ENCODE measurements around the gene RLBP1. TPM values are rescaled to one million over a fixed set of nuclear protein-coding genes. Genes with fewer than 3 reads are reported as not detected.

The RLBP1 gene
- total and polyA plus RNA-seq, 2 of the 13 experiments (the other 11 are each of a cell fraction or from before 2014, with no cell fraction given) = 0.07 TPM; not detected in 1

GRCh38 chr15:89171136-89172072, 50.0 kb downstream of the RLBP1 start:
- ChIA-PET CTCF (ENCODE audit: low intra/inter-chr PET ratio, low total read pairs) (interaction anchor here (0.8 to 2.7 kb wide), 5 partner anchors 31 to 138 kb away, joined by 3 to 49 read pairs (median 4); no protein-coding TSS in a partner anchor), POLR2A (interaction anchor here (1.1 to 1.6 kb wide), 7 partner anchors 31 to 114 kb away, joined by 3 to 10 read pairs (median 5); partner anchors contain the start of gene ABHD2)
- no peak overlapping the region for H3K27ac ChIP-seq (ENCODE audit: extremely low read length, insufficient read depth, low read length)
- peak; percentile 62 for DNase-seq (ENCODE audit: low spot score)
- peaks cover 32% of the 10 kb centered on the region for H3K4me1 ChIP-seq (ENCODE audit: insufficient read depth, low read length)
- in situ Hi-C loops (cut with HindIII; ENCODE audit: extremely low pct_ligation_motif_present, low pct_unique_long_range_greater_than_20kb) (loop anchor here (5.0 to 10.0 kb wide), 2 partner anchors 34 to 267 kb away; no protein-coding TSS in a partner anchor), intact Hi-C loops (cut with micrococcal nuclease; ENCODE audit: unreplicated experiment) (loop anchor here (1.0 to 10.0 kb wide), 3 partner anchors 31 to 277 kb away; partner anchors contain the start of gene HAPLN3)
- no peak overlapping the region for H3K9ac ChIP-seq (ENCODE audit: insufficient read depth, low read depth, low read length)
- H3K27me3 ChIP-seq (ENCODE audit: control insufficient read depth in 1 of 2, insufficient read depth in 2 of 2, low read length in 2 of 2) = no peaks in the 10 kb centered on the region
- ATAC-seq = peak; percentile 83
- peaks cover 2 to 18% of the 10 kb centered on the region in 2 experiments for H3K36me3 ChIP-seq (replicated peaks in 1 of 2; ENCODE audit: control insufficient read depth in 1 of 2, insufficient read depth in 2 of 2, low read length in 2 of 2)
- H4K20me1 ChIP-seq (ENCODE audit: insufficient read depth, low read length) = no peaks in the 10 kb centered on the region
- H3K4me3 ChIP-seq (replicated peaks in 1 of 3; ENCODE audit: insufficient read depth in 1 of 3, low read depth in 2 of 3, low read length in 3 of 3) = no peak overlapping the region
- no peaks in the 10 kb centered on the region for H3K9me3 ChIP-seq (ENCODE audit: low read length)
- BruUV-seq (replicated peaks) = no TSS peak
- peak; percentile 79 for FAIRE-seq
- H2AFZ ChIP-seq (ENCODE audit: low read length) = no peak overlapping the region
- no peaks in the 10 kb centered on the region for H3K79me2 ChIP-seq (ENCODE audit: insufficient read depth, low read length)
- H3K4me2 ChIP-seq (ENCODE audit: low read depth, low read length) = no peak overlapping the region
- 56% methylated on average over 11 of the region's 12 CpGs for WGBS (ENCODE audit: low lambda C conversion rate)
- TF ChIP-seq TERF1 (CRISPR knock-in tag; IDR thresholded peaks at IDR 0.05) (no peak), FOXA3 (CRISPR knock-in tag; IDR thresholded peaks at IDR 0.05) (peak; percentile 49; the same call in 1 of the 2 replicates), SAP130 (CRISPR knock-in tag; IDR thresholded peaks at IDR 0.05; ENCODE audit: low read depth) (no peak), ZMAT5 (CRISPR knock-in tag; IDR thresholded peaks at IDR 0.05; ENCODE audit: borderline replicate concordance, low read depth) (no peak), SMC3 (IDR thresholded peaks at IDR 0.05; ENCODE audit: low read length) (peak; percentile 92), ZNF501 (CRISPR knock-in tag; IDR thresholded peaks at IDR 0.05) (peak; percentile 26; the same call in 1 of the 2 replicates), RAD21 (CRISPR knock-in tag; IDR thresholded peaks at IDR 0.05) (peak; percentile 84), BCLAF1 (IDR thresholded peaks at IDR 0.05) (no peak), THAP8 (CRISPR knock-in tag; IDR thresholded peaks at IDR 0.05; ENCODE audit: borderline replicate concordance) (no peak), HNRNPUL1 (IDR thresholded peaks at IDR 0.05; ENCODE audit: low read depth, low read length) (no peak), ZNF615 (CRISPR knock-in tag; IDR thresholded peaks at IDR 0.05; ENCODE audit: borderline replicate concordance) (no peak), ARID2 (CRISPR knock-in tag; IDR thresholded peaks at IDR 0.05; ENCODE audit: borderline replicate concordance) (no peak), ZFP37 (CRISPR knock-in tag; IDR thresholded peaks at IDR 0.05; ENCODE audit: borderline replicate concordance) (no peak), DRAP1 (CRISPR knock-in tag; IDR thresholded peaks at IDR 0.05) (no peak), ZNF644 (CRISPR knock-in tag; IDR thresholded peaks at IDR 0.05; ENCODE audit: low read depth) (no peak), ZNF562 (CRISPR knock-in tag; IDR thresholded peaks at IDR 0.05; ENCODE audit: borderline replicate concordance) (no peak), ZKSCAN5 (CRISPR knock-in tag; IDR thresholded peaks at IDR 0.05) (no peak), ONECUT2 (CRISPR knock-in tag; IDR thresholded peaks at IDR 0.05) (no peak)

All from HepG2 (cell line).